DOHH2 (cell line): ENCODE results near the gene EFCAB9.

Experiments used
- H3F3A ChIP-seq: fragments of 200-600 bp; sonication (generic), shearing (Covaris generic); 2 replicates; pipeline ENCODE4 v1.6.0; 2016; ENCODE audit warnings: antibody characterized with exemption, mild to moderate bottlenecking; ENCODE audit not compliant: control insufficient read depth, insufficient read depth
- H3K27ac ChIP-seq: fragments of 200-600 bp; sonication (generic); 2 replicates; pipeline ENCODE4 v1.5.1; 2014; ENCODE audit warnings: low read depth, mild to moderate bottlenecking, low read length, moderate library complexity
- H3K27me3 ChIP-seq: fragments of 200-600 bp; sonication (generic); 2 replicates; pipeline ENCODE4 v1.6.1; 2014; ENCODE audit warnings: mild to moderate bottlenecking, low read length, mixed read lengths; ENCODE audit not compliant: control insufficient read depth
- H3K36me3 ChIP-seq: fragments of 200-600 bp; sonication (generic); 2 replicates; pipeline ENCODE4 v1.6.1; 2014; ENCODE audit warnings: mild to moderate bottlenecking, low read length, moderate library complexity, mixed read lengths; ENCODE audit not compliant: control insufficient read depth
- H3K4me1 ChIP-seq: fragments of 200-600 bp; sonication (generic); 2 replicates; pipeline ENCODE4 v1.6.1; 2014; ENCODE audit warnings: mild to moderate bottlenecking, low read length, mixed read lengths; ENCODE audit not compliant: control insufficient read depth
- H3K4me2 ChIP-seq: fragments of 200-600 bp; sonication (generic); 2 replicates; pipeline ENCODE4 v1.6.0; 2014; ENCODE audit warnings: mild to moderate bottlenecking, low read length, moderate library complexity
- H3K4me3 ChIP-seq: fragments of 200-600 bp; sonication (generic); 2 replicates; pipeline ENCODE4 v1.5.1; 2014; ENCODE audit warnings: mild to moderate bottlenecking, low read length, mixed read lengths
- H3K79me2 ChIP-seq: fragments of 200-600 bp; sonication (generic); 2 replicates; pipeline ENCODE4 v1.6.1; 2014; ENCODE audit warnings: mild to moderate bottlenecking, low read length, mixed read lengths; ENCODE audit not compliant: control insufficient read depth
- H3K9me2 ChIP-seq: fragments of 200-600 bp; sonication (generic); replicated peaks from 2 replicates; pipeline ENCODE4 v1.6.1; 2014; ENCODE audit warnings: mild to moderate bottlenecking, low read length, mixed read lengths; ENCODE audit not compliant: control insufficient read depth
- H3K9me3 ChIP-seq: fragments of 200-600 bp; sonication (generic); 2 replicates; pipeline ENCODE4 v1.6.1; 2014; ENCODE audit warnings: antibody characterized with exemption, low read length, mixed read lengths; ENCODE audit not compliant: control insufficient read depth, insufficient read depth
- H4K20me1 ChIP-seq: fragments of 200-600 bp; sonication (generic); 2 replicates; pipeline ENCODE4 v1.6.0; 2014; ENCODE audit warnings: low read depth, mild to moderate bottlenecking, antibody characterized with exemption, low read length, moderate library complexity; ENCODE audit not compliant: control insufficient read depth, insufficient read depth
- EZH2phosphoT487 ChIP-seq: fragments of 200-600 bp; sonication (generic); IDR thresholded peaks from 2 replicates; pipeline ENCODE4 v1.6.1; 2017; ENCODE audit warnings: borderline replicate concordance, mild to moderate bottlenecking, antibody characterized with exemption, low read length, moderate library complexity, mixed read lengths
- TF ChIP-seq, protein P1 (sequence below): fragments of 200-600 bp; sonication (generic); IDR thresholded peaks from one replicate; pipeline ENCODE4 v1.5.1; 2014; ENCODE audit warnings: antibody characterized with exemption, mild to moderate bottlenecking, low read depth, low read length; ENCODE audit not compliant: poor library complexity, severe bottlenecking

The EFCAB9 gene

GRCh38 chr5:172159016-172159415, 35.0 kb upstream of the EFCAB9 start:
- Histone ChIP-seq H3K4me3 (no peak overlapping the region), H3K4me2 (no peak overlapping the region), H4K20me1 (no peaks in the 10 kb centered on the region; the same call in 1 of the 2 replicates), H3K79me2 (peaks cover 23% of the 10 kb centered on the region), H3K9me2 (no peaks in the 10 kb centered on the region), H3K36me3 (peaks cover 18% of the 10 kb centered on the region), H3K27me3 (no peaks in the 10 kb centered on the region), H3K27ac (no peak overlapping the region), H3K9me3 (no peaks in the 10 kb centered on the region), H3K4me1 (peaks cover 23% of the 10 kb centered on the region), H3F3A (no peaks in the 10 kb centered on the region)
- TF ChIP-seq, protein P1, sequence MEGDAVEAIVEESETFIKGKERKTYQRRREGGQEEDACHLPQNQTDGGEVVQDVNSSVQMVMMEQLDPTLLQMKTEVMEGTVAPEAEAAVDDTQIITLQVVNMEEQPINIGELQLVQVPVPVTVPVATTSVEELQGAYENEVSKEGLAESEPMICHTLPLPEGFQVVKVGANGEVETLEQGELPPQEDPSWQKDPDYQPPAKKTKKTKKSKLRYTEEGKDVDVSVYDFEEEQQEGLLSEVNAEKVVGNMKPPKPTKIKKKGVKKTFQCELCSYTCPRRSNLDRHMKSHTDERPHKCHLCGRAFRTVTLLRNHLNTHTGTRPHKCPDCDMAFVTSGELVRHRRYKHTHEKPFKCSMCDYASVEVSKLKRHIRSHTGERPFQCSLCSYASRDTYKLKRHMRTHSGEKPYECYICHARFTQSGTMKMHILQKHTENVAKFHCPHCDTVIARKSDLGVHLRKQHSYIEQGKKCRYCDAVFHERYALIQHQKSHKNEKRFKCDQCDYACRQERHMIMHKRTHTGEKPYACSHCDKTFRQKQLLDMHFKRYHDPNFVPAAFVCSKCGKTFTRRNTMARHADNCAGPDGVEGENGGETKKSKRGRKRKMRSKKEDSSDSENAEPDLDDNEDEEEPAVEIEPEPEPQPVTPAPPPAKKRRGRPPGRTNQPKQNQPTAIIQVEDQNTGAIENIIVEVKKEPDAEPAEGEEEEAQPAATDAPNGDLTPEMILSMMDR: no peak
- no peak for TF ChIP-seq EZH2phosphoT487

DNA sequence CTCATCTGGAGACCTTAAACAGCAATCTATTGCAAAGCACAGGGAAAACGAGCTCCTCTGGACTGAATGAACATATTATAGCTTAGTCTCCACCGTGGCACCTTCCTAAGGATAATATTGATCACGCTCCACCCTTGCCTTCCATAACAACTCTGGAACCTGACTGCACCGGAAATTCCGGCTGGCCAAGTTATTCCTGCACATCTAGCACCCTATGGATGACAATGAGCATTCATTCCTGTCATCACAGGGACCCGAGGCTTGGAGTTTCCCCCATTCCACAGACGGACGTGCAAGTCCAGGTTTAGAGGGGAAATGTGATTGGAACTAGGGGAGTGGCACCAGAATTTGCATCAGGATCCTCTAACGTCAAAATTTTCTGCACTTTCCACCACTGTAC, 33.5 kb upstream of the EFCAB9 start:
- H3K79me2 ChIP-seq: peaks cover 23% of the 10 kb centered on the region
- no peaks in the 10 kb centered on the region; the same call in 1 of the 2 replicates for H4K20me1 ChIP-seq

GRCh38 chr5:172162323-172162986, 31.5 kb upstream of the EFCAB9 start:
- H4K20me1 ChIP-seq: no peaks in the 10 kb centered on the region; the same call in 1 of the 2 replicates
- peaks cover 26% of the 10 kb centered on the region for H3K79me2 ChIP-seq
- H3K27me3 ChIP-seq: no peaks in the 10 kb centered on the region
- no peaks in the 10 kb centered on the region for H3F3A ChIP-seq
- TF ChIP-seq, protein P1: no peak
- no peak for TF ChIP-seq EZH2phosphoT487
- H3K36me3 ChIP-seq: no peaks in the 10 kb centered on the region
- H3K4me2 ChIP-seq: no peak overlapping the region
- peaks cover 23% of the 10 kb centered on the region for H3K4me1 ChIP-seq
- H3K27ac ChIP-seq: no peak overlapping the region
- H3K9me3 ChIP-seq: no peaks in the 10 kb centered on the region
- H3K9me2 ChIP-seq: no peaks in the 10 kb centered on the region
- H3K4me3 ChIP-seq: no peak overlapping the region

More for the DNA sequence above, 33.5 kb upstream of the EFCAB9 start:
- H3K9me2 ChIP-seq: no peaks in the 10 kb centered on the region
- H3K4me3 ChIP-seq: no peak overlapping the region
- no peaks in the 10 kb centered on the region for H3F3A ChIP-seq
- H3K36me3 ChIP-seq: peaks cover 10% of the 10 kb centered on the region
- H3K27ac ChIP-seq: no peak overlapping the region
- no peak for TF ChIP-seq EZH2phosphoT487
- TF ChIP-seq, protein P1: no peak
- no peaks in the 10 kb centered on the region for H3K27me3 ChIP-seq
- H3K4me2 ChIP-seq: no peak overlapping the region
- H3K9me3 ChIP-seq: no peaks in the 10 kb centered on the region
- peaks cover 23% of the 10 kb centered on the region for H3K4me1 ChIP-seq
